Skeletal muscle tissue (tissue), 4 donors: ENCODE measurements around the gene OSBPL6. TPM values are rescaled to one million over a fixed set of nuclear protein-coding genes. Genes with fewer than 3 reads are reported as not detected.

Source experiments
- H3K27ac ChIP-seq: one replicate; pipeline ENCODE4 v1.7.0; 2013; ENCODE audit warnings: mild to moderate bottlenecking, low read depth, low read length, inconsistent platforms
- H3K27me3 ChIP-seq, 3 donors: one replicate each; pipeline ENCODE4 v1.7.0; 2013; ENCODE audit warnings: low read length in 3 of 3; ENCODE audit not compliant: control insufficient read depth in 3 of 3, insufficient read depth in 3 of 3
- H3K36me3 ChIP-seq, 3 donors: one replicate each; pipeline ENCODE4 v1.7.0; 2013; ENCODE audit warnings: low read length in 3 of 3; ENCODE audit not compliant: control insufficient read depth in 3 of 3, insufficient read depth in 3 of 3
- H3K4me1 ChIP-seq, 3 donors: one replicate each; pipeline ENCODE4 v1.7.0; 2013; ENCODE audit warnings: low read length in 3 of 3, mild to moderate bottlenecking in 3 of 3; ENCODE audit not compliant: control insufficient read depth in 3 of 3, insufficient read depth in 3 of 3
- H3K4me3 ChIP-seq, 3 donors: one replicate each; pipeline ENCODE4 v1.7.0; 2013; ENCODE audit warnings: low read length in 3 of 3
- H3K9ac ChIP-seq, 3 donors: one replicate each; pipeline ENCODE4 v1.7.0; 2013; ENCODE audit warnings: low read length in 3 of 3, mild to moderate bottlenecking in 3 of 3, moderate library complexity in 2 of 3, low read depth in 1 of 3
- H3K9me3 ChIP-seq, 3 donors: one replicate each; pipeline ENCODE4 v1.7.0; 2013; ENCODE audit warnings: low read length in 3 of 3; ENCODE audit not compliant: control insufficient read depth in 3 of 3
- total RNA-seq: library from RNA; depleted of rRNA; stranded (reverse); fragments of >200 nt; gene quantifications from one replicate; pipeline ENCODE4 v1.2.3, GENCODE V29; 2014
- donor health status: Osteomylitis.

OSBPL6 gene
- total RNA-seq, 1 donor from 2014 or later = 2.1 TPM

DNA sequence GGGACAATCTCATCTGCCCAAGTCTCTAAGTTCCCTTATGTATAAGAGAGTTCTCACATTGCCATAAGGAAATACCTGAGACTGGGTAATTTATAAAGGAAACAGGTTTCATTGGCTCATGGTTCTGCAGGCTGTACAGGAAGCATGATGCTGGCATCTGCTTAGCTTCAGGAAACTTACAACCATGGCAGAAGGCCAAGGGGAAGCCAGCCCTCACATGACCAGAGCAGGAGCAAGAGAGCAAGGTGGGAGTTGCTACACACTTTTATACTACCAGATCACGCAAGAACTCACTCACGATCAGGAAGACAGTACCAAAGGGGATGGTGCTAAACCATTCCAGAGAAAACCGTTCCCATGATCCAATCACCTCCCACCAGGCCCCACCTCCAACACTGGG lies 182.7 kb downstream of the OSBPL6 start:
- no peaks in the 10 kb centered on the region for H3K9me3 ChIP-seq
- H3K27ac ChIP-seq = no peak overlapping the region
- no peaks in the 10 kb centered on the region for H3K27me3 ChIP-seq
- H3K36me3 ChIP-seq = peaks cover 11 to 13% (median 11%) of the 10 kb centered on the region in 3 donors
- H3K4me3 ChIP-seq = no peak overlapping the region
- no peaks in the 10 kb centered on the region for H3K4me1 ChIP-seq
- no peak overlapping the region for H3K9ac ChIP-seq

- no peaks in the 10 kb centered on the region for H3K9me3 ChIP-seq
- H3K9ac ChIP-seq = no peak overlapping the region
- H3K36me3 ChIP-seq = peaks cover 14 to 27% (median 25%) of the 10 kb centered on the region in 3 donors
- no peak overlapping the region for H3K27ac ChIP-seq
- H3K4me1 ChIP-seq = no peaks in the 10 kb centered on the region
- H3K27me3 ChIP-seq = no peaks in the 10 kb centered on the region
- H3K4me3 ChIP-seq = no peak overlapping the region
Measured at GRCh38 chr2:178379162-178380004, 185.1 kb downstream of the OSBPL6 start.

GRCh38 chr2:178380763-178381162 lies 186.5 kb downstream of the OSBPL6 start:
- no peaks in the 10 kb centered on the region for H3K27me3 ChIP-seq

DNA sequence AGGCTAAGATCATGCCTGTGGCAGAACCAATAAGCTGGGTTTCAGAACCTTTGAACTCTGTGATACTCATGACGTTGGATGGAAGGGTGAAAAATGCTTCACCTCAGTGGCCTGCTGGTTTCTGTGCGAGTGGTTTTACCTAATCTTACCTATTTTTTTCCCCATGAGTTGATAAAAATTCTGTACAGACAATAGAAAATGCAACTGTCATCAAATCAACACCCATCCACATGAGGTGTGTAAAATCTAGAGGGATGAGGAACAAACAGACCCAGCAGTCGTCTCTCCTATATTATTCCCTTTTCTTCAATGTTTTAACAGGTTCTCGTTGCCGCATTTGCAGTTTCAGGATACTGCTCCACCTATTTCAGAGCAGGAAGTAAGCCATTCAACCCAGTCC lies 189.4 kb downstream of the OSBPL6 start:
- Histone ChIP-seq H3K4me3 (no peak overlapping the region), H3K36me3 (peaks cover 11 to 27% (median 26%) of the 10 kb centered on the region in 3 donors)

More at GRCh38 chr2:178380763-178381162, 186.5 kb downstream of the OSBPL6 start:
- peaks cover 15 to 25% (median 24%) of the 10 kb centered on the region in 3 donors for H3K36me3 ChIP-seq
- H3K4me1 ChIP-seq = no peaks in the 10 kb centered on the region
- H3K4me3 ChIP-seq = no peak overlapping the region
- no peaks in the 10 kb centered on the region for H3K9me3 ChIP-seq
- H3K9ac ChIP-seq = no peak overlapping the region
- H3K27ac ChIP-seq = no peak overlapping the region

DNA sequence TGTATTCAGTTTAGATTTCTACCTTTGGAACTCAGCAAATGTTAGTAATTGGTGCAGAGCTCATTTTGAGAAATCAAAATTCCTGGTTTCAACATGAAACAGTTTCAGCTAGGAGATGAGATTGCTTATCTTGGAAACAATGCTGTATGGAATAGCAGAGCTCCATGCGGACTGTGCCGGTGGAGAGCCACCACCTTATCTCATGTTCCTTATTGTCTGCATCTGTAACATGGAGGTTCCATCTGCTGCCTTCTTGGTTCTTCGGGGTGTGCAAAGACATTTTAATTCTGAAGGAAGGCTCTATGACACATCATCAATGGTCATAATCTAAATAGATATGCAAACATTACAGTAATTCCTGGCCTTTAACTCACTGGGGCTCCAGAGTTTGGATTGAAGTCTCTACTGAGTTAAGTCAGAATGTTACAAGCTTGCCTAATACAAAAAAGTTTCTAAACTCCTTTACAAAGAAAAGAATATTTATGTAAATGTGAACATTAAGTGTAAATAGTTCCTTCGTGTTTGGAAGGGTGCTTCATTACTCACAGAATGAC lies 191.4 kb downstream of the OSBPL6 start:
- Histone ChIP-seq H3K36me3 (peaks cover 16 to 43% (median 38%) of the 10 kb centered on the region in 3 donors), H3K4me3 (no peak overlapping the region), H3K27me3 (no peaks in the 10 kb centered on the region), H3K9ac (no peak overlapping the region), H3K9me3 (no peaks in the 10 kb centered on the region), H3K4me1 (no peaks in the 10 kb centered on the region), H3K27ac (no peak overlapping the region)

More for the DNA sequence above, 189.4 kb downstream of the OSBPL6 start:
- no peak overlapping the region for H3K27ac ChIP-seq
- H3K27me3 ChIP-seq = no peaks in the 10 kb centered on the region
- no peaks in the 10 kb centered on the region for H3K9me3 ChIP-seq
- H3K9ac ChIP-seq = no peak overlapping the region
- H3K4me1 ChIP-seq = no peaks in the 10 kb centered on the region

DNA sequence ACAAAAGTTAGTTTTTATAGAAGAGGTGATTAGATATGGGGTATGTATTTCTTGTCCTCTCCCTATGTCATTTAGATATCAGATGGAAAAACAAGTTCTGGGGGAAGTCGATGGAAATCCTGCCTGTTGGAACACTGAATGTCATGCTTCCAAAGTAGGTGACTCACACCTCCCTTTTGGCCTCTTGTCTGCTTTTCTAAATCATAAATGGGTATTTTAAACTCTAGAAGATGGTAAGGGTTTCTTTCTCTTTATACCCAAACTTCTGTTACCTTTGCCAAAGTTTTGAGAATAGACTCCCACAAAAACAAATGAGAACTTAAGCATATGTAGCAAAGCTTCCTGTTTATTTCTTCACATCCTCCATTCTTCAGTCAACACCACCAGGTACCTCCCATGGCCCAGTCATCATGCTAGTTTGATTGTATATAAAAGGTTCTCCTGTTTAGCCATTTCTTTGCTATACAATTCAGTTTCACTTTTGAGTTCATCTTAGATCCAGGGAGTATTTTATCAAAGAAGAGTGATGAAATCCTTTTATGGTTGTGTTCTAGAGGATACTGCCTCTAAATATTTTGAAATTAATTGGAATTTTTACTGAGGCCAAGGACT lies 192.8 kb downstream of the OSBPL6 start:
- H3K4me1 ChIP-seq = no peaks in the 10 kb centered on the region
- no peak overlapping the region for H3K4me3 ChIP-seq
- H3K36me3 ChIP-seq = peaks cover 16 to 49% (median 40%) of the 10 kb centered on the region in 3 donors
- H3K27me3 ChIP-seq = no peaks in the 10 kb centered on the region
- H3K9ac ChIP-seq = no peak overlapping the region
- H3K9me3 ChIP-seq = no peaks in the 10 kb centered on the region
- H3K27ac ChIP-seq = no peak overlapping the region

- H3K27ac ChIP-seq = no peak overlapping the region
- no peak overlapping the region for H3K9ac ChIP-seq
- H3K27me3 ChIP-seq = no peaks in the 10 kb centered on the region
- no peak overlapping the region for H3K4me3 ChIP-seq
- peaks cover 16 to 43% (median 33%) of the 10 kb centered on the region in 3 donors for H3K36me3 ChIP-seq
- no peaks in the 10 kb centered on the region for H3K9me3 ChIP-seq
- H3K4me1 ChIP-seq = no peaks in the 10 kb centered on the region
Measured at GRCh38 chr2:178388287-178388686, 194.0 kb downstream of the OSBPL6 start.

GRCh38 chr2:178391701-178392100 lies 197.4 kb downstream of the OSBPL6 start:
- Histone ChIP-seq H3K9me3 (no peaks in the 10 kb centered on the region), H3K27ac (no peak overlapping the region), H3K4me3 (no peak overlapping the region), H3K36me3 (peaks cover 9 to 28% (median 21%) of the 10 kb centered on the region in 3 donors), H3K4me1 (no peaks in the 10 kb centered on the region), H3K27me3 (no peaks in the 10 kb centered on the region), H3K9ac (no peak overlapping the region)

- H3K27me3 ChIP-seq = no peaks in the 10 kb centered on the region
- no peak overlapping the region for H3K27ac ChIP-seq
- no peaks in the 10 kb centered on the region for H3K9me3 ChIP-seq
- peaks cover 9 to 28% (median 21%) of the 10 kb centered on the region in 3 donors for H3K36me3 ChIP-seq
- H3K4me1 ChIP-seq = no peaks in the 10 kb centered on the region
- H3K4me3 ChIP-seq = no peak overlapping the region
- H3K9ac ChIP-seq = no peak overlapping the region
Measured at GRCh38 chr2:178392215-178392614, 197.9 kb downstream of the OSBPL6 start.

- H3K27ac ChIP-seq = no peak overlapping the region
- no peaks in the 10 kb centered on the region for H3K4me1 ChIP-seq
- no peaks in the 10 kb centered on the region for H3K9me3 ChIP-seq
- H3K27me3 ChIP-seq = no peaks in the 10 kb centered on the region
- no peak overlapping the region for H3K9ac ChIP-seq
- H3K4me3 ChIP-seq = no peak overlapping the region
- H3K36me3 ChIP-seq = peaks cover 3 to 12% (median 4%) of the 10 kb centered on the region in 3 donors
Measured at GRCh38 chr2:178394859-178395258, 200.5 kb downstream of the OSBPL6 start.
